Measurements from ENCODE around the gene NPPB.

Gene NPPB

GRCh38 chr1:11874624-11875023, 15.9 kb upstream of the NPPB start:
- Mint-ChIP-seq H3K4me1 (ENCODE audit: low read depth) (no peaks in the 10 kb centered on the region), H3K4me3 (no peak overlapping the region), H3K36me3 (ENCODE audit: low read depth) (no peaks in the 10 kb centered on the region), H3K9me3 (no peaks in the 10 kb centered on the region), H3K27ac (no peak overlapping the region), H3K27me3 (peaks cover 14% of the 10 kb centered on the region)

GRCh38 chr1:11874258-11874562, 15.5 kb upstream of the NPPB start:
- H3K4me3 Mint-ChIP-seq, result no peak overlapping the region
- H3K27me3 Mint-ChIP-seq, result peaks cover 14% of the 10 kb centered on the region
- H3K9me3 Mint-ChIP-seq, result no peaks in the 10 kb centered on the region
- H3K4me1 Mint-ChIP-seq (ENCODE audit: low read depth), result no peaks in the 10 kb centered on the region
- H3K36me3 Mint-ChIP-seq (ENCODE audit: low read depth), result no peaks in the 10 kb centered on the region
- H3K27ac Mint-ChIP-seq, result no peak overlapping the region

DNA sequence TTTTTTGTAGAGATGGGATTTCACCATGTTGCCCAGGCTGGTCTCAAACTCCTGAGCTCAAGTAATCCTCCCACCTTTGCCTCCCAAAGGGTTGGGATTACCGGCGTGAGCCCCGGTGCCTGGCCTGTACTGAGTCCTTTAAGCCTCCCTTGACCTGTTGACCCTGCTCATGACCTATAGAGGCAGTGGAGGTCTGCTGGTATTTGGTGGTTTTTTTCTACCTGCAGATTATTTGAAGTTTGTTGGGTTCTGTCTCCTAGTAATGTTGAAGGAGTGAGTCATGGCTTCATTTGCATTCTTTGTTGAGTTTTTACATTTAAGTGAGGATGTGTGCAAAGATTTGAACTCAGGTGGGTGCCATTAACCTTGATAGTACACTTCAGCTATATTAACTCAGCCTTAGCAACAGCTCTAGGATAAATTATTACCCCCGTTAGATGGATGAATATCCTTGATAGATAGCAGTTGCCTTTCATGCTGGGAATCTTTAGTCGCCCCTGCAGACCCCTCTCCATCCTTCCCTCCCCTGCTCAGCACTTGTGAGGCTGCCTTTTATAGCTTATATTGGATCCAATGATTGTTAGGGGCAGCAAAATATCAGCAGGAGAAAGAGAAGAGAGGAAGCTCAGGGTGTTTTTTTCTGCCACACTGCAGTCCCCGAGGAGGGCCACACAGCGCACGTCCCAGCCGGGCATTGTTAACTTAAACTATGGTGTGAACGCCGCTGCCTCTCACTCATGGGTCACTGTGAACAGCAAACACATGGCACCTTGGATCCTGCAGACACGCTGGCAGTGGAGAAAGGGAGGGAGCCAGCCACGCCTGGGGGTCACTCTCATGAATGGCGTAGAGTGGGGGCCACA, 14.9 kb upstream of the NPPB start:
- no peak overlapping the region for H3K4me3 Mint-ChIP-seq
- H3K27me3 Mint-ChIP-seq, result peaks cover 14% of the 10 kb centered on the region
- no peaks in the 10 kb centered on the region for H3K4me1 Mint-ChIP-seq (ENCODE audit: low read depth)
- no peaks in the 10 kb centered on the region for H3K9me3 Mint-ChIP-seq
- no peaks in the 10 kb centered on the region for H3K36me3 Mint-ChIP-seq (ENCODE audit: low read depth)
- H3K27ac Mint-ChIP-seq, result no peak overlapping the region

GRCh38 chr1:11872545-11872944, 13.8 kb upstream of the NPPB start:
- H3K4me3 Mint-ChIP-seq, result no peak overlapping the region
- H3K4me1 Mint-ChIP-seq (ENCODE audit: low read depth), result no peaks in the 10 kb centered on the region
- peaks cover 20% of the 10 kb centered on the region for H3K27me3 Mint-ChIP-seq
- H3K9me3 Mint-ChIP-seq, result no peaks in the 10 kb centered on the region
- no peaks in the 10 kb centered on the region for H3K36me3 Mint-ChIP-seq (ENCODE audit: low read depth)
- H3K27ac Mint-ChIP-seq, result no peak overlapping the region

- H3K4me3 Mint-ChIP-seq, result no peak overlapping the region
- H3K27me3 Mint-ChIP-seq, result peaks cover 20% of the 10 kb centered on the region
- no peak overlapping the region for H3K27ac Mint-ChIP-seq
- no peaks in the 10 kb centered on the region for H3K9me3 Mint-ChIP-seq
- no peaks in the 10 kb centered on the region for H3K4me1 Mint-ChIP-seq (ENCODE audit: low read depth)
- H3K36me3 Mint-ChIP-seq (ENCODE audit: low read depth), result no peaks in the 10 kb centered on the region
Measured at GRCh38 chr1:11869650-11870207, 11.0 kb upstream of the NPPB start.

- H3K36me3 Mint-ChIP-seq (ENCODE audit: low read depth), result no peaks in the 10 kb centered on the region
- H3K4me3 Mint-ChIP-seq, result no peak overlapping the region
- no peak overlapping the region for H3K27ac Mint-ChIP-seq
- peaks cover 21% of the 10 kb centered on the region for H3K27me3 Mint-ChIP-seq
- H3K4me1 Mint-ChIP-seq (ENCODE audit: low read depth), result no peaks in the 10 kb centered on the region
- no peaks in the 10 kb centered on the region for H3K9me3 Mint-ChIP-seq
Measured at GRCh38 chr1:11869104-11869503, 10.4 kb upstream of the NPPB start.

DNA sequence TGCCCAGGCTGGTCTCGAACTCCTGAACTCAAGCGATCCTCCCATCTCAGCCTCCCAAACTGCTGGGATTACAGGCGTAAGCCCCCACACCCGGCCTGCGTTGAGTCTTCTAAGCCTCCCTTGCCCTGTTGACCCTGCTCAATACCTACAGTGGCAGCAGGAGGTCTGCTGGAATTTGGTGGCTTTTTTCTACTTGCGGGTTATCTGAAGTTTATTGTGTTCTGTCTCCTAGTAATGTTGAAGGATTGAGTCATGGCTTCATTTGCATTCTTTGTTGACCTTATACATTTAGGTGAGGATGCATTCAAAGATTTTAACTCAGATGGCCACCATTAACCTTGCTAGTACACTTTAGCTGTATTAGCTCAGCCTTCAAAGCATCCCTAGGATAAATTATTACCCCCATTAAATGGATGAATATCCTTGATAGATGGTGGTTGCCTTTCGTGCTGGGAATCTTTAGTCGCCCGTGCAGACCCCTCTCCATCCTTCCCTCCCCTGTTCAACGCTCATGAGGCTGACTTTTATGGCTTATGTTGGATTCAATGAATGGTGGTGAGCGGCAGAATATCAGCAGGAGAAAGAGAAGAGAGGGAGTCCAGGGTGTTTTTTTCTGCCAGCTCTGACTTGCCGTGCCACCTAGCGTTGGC, 9.7 kb upstream of the NPPB start:
- no peak overlapping the region for H3K4me3 Mint-ChIP-seq
- H3K9me3 Mint-ChIP-seq, result no peaks in the 10 kb centered on the region
- H3K36me3 Mint-ChIP-seq (ENCODE audit: low read depth), result no peaks in the 10 kb centered on the region
- H3K4me1 Mint-ChIP-seq (ENCODE audit: low read depth), result no peaks in the 10 kb centered on the region
- peaks cover 19% of the 10 kb centered on the region for H3K27me3 Mint-ChIP-seq
- H3K27ac Mint-ChIP-seq, result no peak overlapping the region

- H3K9me3 Mint-ChIP-seq, result no peaks in the 10 kb centered on the region
- H3K36me3 Mint-ChIP-seq (ENCODE audit: low read depth), result no peaks in the 10 kb centered on the region
- H3K4me1 Mint-ChIP-seq (ENCODE audit: low read depth), result no peaks in the 10 kb centered on the region
- H3K27me3 Mint-ChIP-seq, result peaks cover 53% of the 10 kb centered on the region
- H3K4me3 Mint-ChIP-seq, result no peak overlapping the region
- no peak overlapping the region for H3K27ac Mint-ChIP-seq
Measured at GRCh38 chr1:11862890-11863289, 4.1 kb upstream of the NPPB start.

- H3K4me1 Mint-ChIP-seq (ENCODE audit: low read depth), result no peaks in the 10 kb centered on the region
- H3K9me3 Mint-ChIP-seq, result no peaks in the 10 kb centered on the region
- no peak overlapping the region for H3K27ac Mint-ChIP-seq
- no peaks in the 10 kb centered on the region for H3K36me3 Mint-ChIP-seq (ENCODE audit: low read depth)
- peaks cover 57% of the 10 kb centered on the region for H3K27me3 Mint-ChIP-seq
- H3K4me3 Mint-ChIP-seq, result no peak overlapping the region
Measured at GRCh38 chr1:11860587-11860986, 1.8 kb upstream of the NPPB start.

GRCh38 chr1:11860083-11860482, 1.3 kb upstream of the NPPB start:
- no peak overlapping the region for H3K27ac Mint-ChIP-seq
- H3K27me3 Mint-ChIP-seq, result peaks cover 54% of the 10 kb centered on the region
- no peaks in the 10 kb centered on the region for H3K36me3 Mint-ChIP-seq (ENCODE audit: low read depth)
- no peaks in the 10 kb centered on the region for H3K9me3 Mint-ChIP-seq
- no peak overlapping the region for H3K4me3 Mint-ChIP-seq
- H3K4me1 Mint-ChIP-seq (ENCODE audit: low read depth), result no peaks in the 10 kb centered on the region

DNA sequence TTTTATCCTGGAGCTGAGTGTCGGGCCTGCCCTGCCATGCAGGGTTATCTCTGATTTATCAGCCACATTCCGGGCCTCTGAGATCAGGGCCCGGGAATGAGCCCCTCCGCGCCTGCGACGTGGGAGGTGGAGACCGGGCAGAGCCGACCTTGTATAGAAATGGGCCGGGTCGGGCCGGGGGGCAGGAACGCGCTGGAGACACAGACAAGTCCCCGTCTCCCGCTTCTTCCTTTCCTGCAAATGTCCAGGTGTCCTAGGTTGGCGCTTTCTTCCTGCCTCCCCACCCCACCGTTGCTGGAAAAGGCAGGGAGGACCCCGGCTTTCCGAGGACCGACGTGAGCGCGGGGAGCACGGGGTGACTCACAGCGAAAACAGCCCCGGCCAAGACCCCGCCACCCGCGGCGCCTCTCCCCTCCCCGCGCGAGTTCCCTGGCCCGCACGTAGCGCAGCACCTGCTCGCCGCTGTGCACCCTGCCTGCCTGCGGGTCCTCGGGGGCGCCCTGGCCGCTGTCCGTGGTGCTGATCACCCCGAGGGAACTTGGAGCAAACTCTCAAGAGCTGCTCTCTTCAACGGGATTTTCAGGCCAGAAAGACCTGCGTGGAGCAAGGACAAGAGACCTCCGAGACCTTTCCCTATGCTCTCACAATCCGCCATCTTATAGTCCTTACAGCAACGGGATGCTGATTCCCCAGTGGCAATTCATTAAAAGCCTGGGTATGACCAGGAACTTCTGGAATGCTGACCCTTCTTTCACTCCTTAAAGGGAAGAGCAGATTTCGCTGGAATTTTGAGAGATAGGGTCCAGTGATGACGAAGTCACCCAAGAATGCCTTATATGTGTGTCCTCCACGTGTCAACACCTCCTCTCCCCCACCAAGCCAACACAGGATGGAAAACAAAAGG, 475 bp upstream of the NPPB start:
- H3K36me3 Mint-ChIP-seq (ENCODE audit: low read depth), result no peaks in the 10 kb centered on the region
- H3K4me3 Mint-ChIP-seq, result no peak overlapping the region
- H3K9me3 Mint-ChIP-seq, result no peaks in the 10 kb centered on the region
- no peak overlapping the region for H3K27ac Mint-ChIP-seq
- no peaks in the 10 kb centered on the region for H3K4me1 Mint-ChIP-seq (ENCODE audit: low read depth)
- H3K27me3 Mint-ChIP-seq, result peaks cover 56% of the 10 kb centered on the region

DNA sequence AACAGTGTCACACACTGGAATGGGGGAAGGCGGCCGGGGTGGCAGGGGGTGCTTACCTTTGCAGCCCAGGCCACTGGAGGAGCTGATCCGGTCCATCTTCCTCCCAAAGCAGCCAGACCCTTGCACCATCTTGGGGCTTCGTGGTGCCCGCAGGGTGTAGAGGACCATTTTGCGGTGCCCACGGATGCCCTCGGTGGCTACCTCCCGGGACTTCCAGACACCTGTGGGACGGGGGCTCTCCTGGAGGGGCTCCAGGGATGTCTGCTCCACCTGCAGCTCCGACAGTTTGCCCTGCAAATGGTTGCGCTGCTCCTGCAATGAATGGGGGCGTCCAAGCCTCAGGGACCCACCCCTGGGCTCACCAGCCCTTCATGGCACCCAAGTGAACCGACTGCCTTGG, 587 bp downstream of the NPPB start:
- H3K27me3 Mint-ChIP-seq, result peaks cover 56% of the 10 kb centered on the region

GRCh38 chr1:11857164-11857851, 1.4 kb downstream of the NPPB start:
- Mint-ChIP-seq H3K27me3 (peaks cover 55% of the 10 kb centered on the region), H3K4me3 (no peak overlapping the region), H3K9me3 (no peaks in the 10 kb centered on the region), H3K27ac (no peak overlapping the region), H3K36me3 (ENCODE audit: low read depth) (no peaks in the 10 kb centered on the region), H3K4me1 (ENCODE audit: low read depth) (no peaks in the 10 kb centered on the region)

More for the DNA sequence above, 587 bp downstream of the NPPB start:
- Mint-ChIP-seq H3K4me1 (ENCODE audit: low read depth) (no peaks in the 10 kb centered on the region), H3K9me3 (no peaks in the 10 kb centered on the region), H3K27ac (no peak overlapping the region), H3K36me3 (ENCODE audit: low read depth) (no peaks in the 10 kb centered on the region), H3K4me3 (no peak overlapping the region)

- Mint-ChIP-seq H3K27ac (no peak overlapping the region), H3K4me1 (ENCODE audit: low read depth) (no peaks in the 10 kb centered on the region), H3K9me3 (no peaks in the 10 kb centered on the region), H3K4me3 (no peak overlapping the region), H3K36me3 (ENCODE audit: low read depth) (no peaks in the 10 kb centered on the region), H3K27me3 (peaks cover 51% of the 10 kb centered on the region)
Measured at GRCh38 chr1:11856698-11857097, 2.0 kb downstream of the NPPB start.

All from stimulated activated naive CD8-positive, alpha-beta T cell treated with anti-CD3 and anti-CD28 coated beads, Interleukin-15, Interleukin-2, amounts not matched to agents 100 ng/mL and 50 ng/mL, for 24 hours (primary cell).